Esophagus muscularis mucosa (tissue), 4 donors: ENCODE results near the gene REPS2. TPM values are rescaled to one million over a fixed set of nuclear protein-coding genes. Genes with fewer than 3 reads are reported as not detected.
A peak's percentile ranks its signal among the peaks of the same experiment; 100 is the strongest.

Source experiments
- DNase-seq: peaks from one replicate; pipeline ENCODE4 v3.0.0-alpha.2; 2017; ENCODE audit errors: extremely low spot score
- H3K27ac ChIP-seq, 4 donors: fragments of 200-600 bp; sonication (generic); replicated peaks in 1 of 4; 1 replicate in 3 of 4; 2 replicates in 1 of 4; pipeline ENCODE4 v1.5.1; 2016 to 2019; ENCODE audit warnings: mild to moderate bottlenecking in 1 of 4
- H3K27me3 ChIP-seq, 4 donors: fragments of 200-600 bp; sonication (generic); one replicate each; pipeline versions ENCODE4 v1.5.1 to v1.6.0; 2016 to 2019
- H3K36me3 ChIP-seq, 4 donors: fragments of 200-600 bp; sonication (generic); one replicate each; pipeline ENCODE4 v1.5.1; 2016 to 2019
- H3K4me1 ChIP-seq, 4 donors: fragments of 200-600 bp; sonication (generic); one replicate each; pipeline ENCODE4 v1.5.1; 2016 to 2019
- H3K4me3 ChIP-seq, 4 donors: fragments of 200-600 bp; sonication (generic); 1 replicate in 2 of 4; 2 replicates in 2 of 4; pipeline ENCODE4 v1.5.1; 2016 to 2019; ENCODE audit warnings: mild to moderate bottlenecking in 4 of 4, moderate library complexity in 1 of 4
- H3K9me3 ChIP-seq, 4 donors: fragments of 200-600 bp; sonication (generic); 1 replicate in 3 of 4; 2 replicates in 1 of 4; pipeline ENCODE4 v1.5.1; 2016 to 2019
- CTCF ChIP-seq, 3 experiments: fragments of 200-600 bp in 2 of 3; fragments of 450-650 bp in 1 of 3; sonication (generic) in 2 of 3; IDR thresholded peaks; one replicate each; pipeline ENCODE4 v1.5.1; 2017 to 2019; ENCODE audit warnings: antibody characterized with exemption in 3 of 3, mild to moderate bottlenecking in 2 of 3, moderate library complexity in 1 of 3
- EP300 ChIP-seq: sonication (generic); formaldehyde crosslinking; IDR thresholded peaks from one replicate; pipeline ENCODE4 v1.6.1; 2017; ENCODE audit warnings: antibody characterized with exemption
- POLR2A ChIP-seq: fragments of 450-650 bp; IDR thresholded peaks from one replicate; pipeline ENCODE4 v1.6.1; 2017; ENCODE audit warnings: antibody characterized with exemption, moderate library complexity, mild to moderate bottlenecking, low read depth
- POLR2AphosphoS5 ChIP-seq, 2 donors: sonication (generic); formaldehyde crosslinking; IDR thresholded peaks; one replicate each; pipeline ENCODE4 v1.6.1; 2017; ENCODE audit warnings: antibody characterized with exemption in 2 of 2
- WGBS: methylation state at CpG from one replicate; pipeline ENCODE4 v1.1.5; 2018; 5-methylcytosine and 5-hydroxymethylcytosine counted together
- intact Hi-C: fragments of 100-400 bp; cut with DNase I; formaldehyde crosslinking; loops from one replicate; pipeline ENCODE4 v1.15.1; 2023
- total RNA-seq, 4 donors: library from RNA; depleted of rRNA; stranded (reverse); fragments of >200 nt; gene quantifications; one replicate each; pipeline versions ENCODE4 v1.1.0 to v1.2.1, GENCODE V29; 2016

Gene REPS2
- total RNA-seq, 4 donors from 2014 or later, result 26.4 to 49.0 (median 33.2) TPM

GRCh38 chrX:17028356-17028755 lies 81.9 kb downstream of the REPS2 start:
- H3K27ac ChIP-seq, result peak overlapping the region; percentile 21 to 75 (median 68)
- intact Hi-C loops, result no loop called here

DNA sequence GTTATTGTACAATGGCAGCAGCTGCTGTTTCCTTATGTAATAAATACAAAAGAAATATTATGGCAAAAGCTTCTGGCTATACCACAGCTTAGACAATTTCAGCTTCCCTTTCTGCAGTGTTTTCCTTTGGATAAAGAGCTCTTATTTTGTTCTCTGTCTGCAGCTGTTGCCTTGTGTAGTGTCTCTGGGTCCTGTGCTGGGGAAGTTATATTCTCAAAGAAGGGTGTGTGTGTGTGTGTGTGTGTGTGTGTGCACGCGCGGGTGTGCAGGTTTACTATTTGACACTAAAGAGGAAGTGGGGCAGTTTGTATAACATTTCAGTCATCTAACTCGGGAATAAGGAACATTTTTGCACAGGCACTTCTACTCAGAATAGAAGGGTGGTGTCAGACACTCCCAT lies 83.6 kb downstream of the REPS2 start:
- no peak overlapping the region for H3K4me3 ChIP-seq
- no peak for TF ChIP-seq POLR2AphosphoS5 (IDR thresholded peaks at IDR 0.05)
- WGBS, result 60% methylated on average over 4 of the region's 4 CpGs
- no peaks in the 10 kb centered on the region for H3K9me3 ChIP-seq
- intact Hi-C loops, result no loop called here
- DNase-seq, result no peak
- peak overlapping the region in 3 of 4 donors; percentile 72 to 76 (median 75) for H3K27ac ChIP-seq
- H3K4me1 ChIP-seq, result peaks cover 0 to 71% (median 39%) of the 10 kb centered on the region in 4 donors
- H3K36me3 ChIP-seq, result no peaks in the 10 kb centered on the region
- H3K27me3 ChIP-seq, result peaks cover 0 to 4% (median 0%) of the 10 kb centered on the region in 4 donors

More at GRCh38 chrX:17028356-17028755, 81.9 kb downstream of the REPS2 start:
- no peak for DNase-seq
- Histone ChIP-seq H3K27me3 (peaks cover 0 to 4% (median 0%) of the 10 kb centered on the region in 4 donors), H3K4me3 (no peak overlapping the region), H3K9me3 (no peaks in the 10 kb centered on the region), H3K36me3 (no peaks in the 10 kb centered on the region), H3K4me1 (peaks cover 0 to 64% (median 38%) of the 10 kb centered on the region in 4 donors)
- no peak for TF ChIP-seq POLR2AphosphoS5 (IDR thresholded peaks at IDR 0.05)
- TF ChIP-seq EP300, result no peak
- TF ChIP-seq POLR2A, result no peak
- TF ChIP-seq CTCF (IDR thresholded peaks at IDR 0.05), result no peak

DNA sequence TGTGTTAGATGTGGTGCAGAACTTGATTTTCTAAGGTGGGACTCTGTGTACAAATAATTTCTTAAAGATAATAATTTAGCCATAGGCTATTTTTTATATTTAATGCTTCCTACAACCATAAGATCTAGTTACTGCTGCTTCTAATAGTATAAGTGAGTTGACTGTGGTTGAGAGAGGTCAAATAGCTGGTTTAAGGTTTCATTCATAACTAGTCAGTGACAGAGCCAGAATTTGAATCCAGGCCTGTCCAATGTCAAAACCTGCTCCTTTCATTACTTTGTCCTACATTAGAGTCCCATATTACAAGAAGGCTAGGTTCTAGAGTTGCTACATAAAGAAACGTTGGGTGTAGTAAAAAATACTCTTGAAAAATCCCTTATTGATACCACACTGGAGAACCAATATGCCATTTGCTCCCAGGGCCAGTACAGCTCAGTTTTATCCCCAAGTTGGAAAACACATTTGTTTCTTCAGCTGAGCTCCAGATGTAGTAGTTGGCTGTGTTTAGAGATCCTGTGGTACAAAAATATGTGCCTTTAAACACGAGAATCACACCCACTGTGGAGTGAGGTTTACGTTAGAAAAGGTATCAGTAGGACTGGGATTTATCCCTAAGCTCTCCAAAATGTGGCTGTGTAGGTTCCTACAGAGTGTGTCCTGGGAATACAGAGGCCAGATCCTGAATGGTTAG lies 84.3 kb downstream of the REPS2 start:
- DNase-seq, result no peak
- Histone ChIP-seq H3K27ac (peak overlapping the region; percentile 72 to 76 (median 76)), H3K4me3 (no peak overlapping the region), H3K36me3 (no peaks in the 10 kb centered on the region), H3K4me1 (peaks cover 0 to 71% (median 39%) of the 10 kb centered on the region in 4 donors), H3K27me3 (peaks cover 0 to 4% (median 0%) of the 10 kb centered on the region in 4 donors), H3K9me3 (no peaks in the 10 kb centered on the region)
- intact Hi-C loops, result no loop called here
- 34% methylated on average over 3 of the region's 3 CpGs for WGBS
- TF ChIP-seq POLR2AphosphoS5 (IDR thresholded peaks at IDR 0.05) (no peak), POLR2A (no peak), CTCF (IDR thresholded peaks at IDR 0.05) (no peak)

- no peak for TF ChIP-seq CTCF (IDR thresholded peaks at IDR 0.05)
- no peak for TF ChIP-seq EP300
- TF ChIP-seq POLR2A, result no peak
- no peak for TF ChIP-seq POLR2AphosphoS5 (IDR thresholded peaks at IDR 0.05)
- DNase-seq, result no peak
- Histone ChIP-seq H3K9me3 (no peaks in the 10 kb centered on the region), H3K27me3 (peaks cover 0 to 4% (median 0%) of the 10 kb centered on the region in 4 donors), H3K4me3 (no peak overlapping the region), H3K36me3 (no peaks in the 10 kb centered on the region), H3K27ac (peak overlapping the region; percentile 72 to 76 (median 76)), H3K4me1 (peaks cover 0 to 74% (median 39%) of the 10 kb centered on the region in 4 donors)
- intact Hi-C loops, result no loop called here
Observed at GRCh38 chrX:17031827-17032226, 85.4 kb downstream of the REPS2 start.

DNA sequence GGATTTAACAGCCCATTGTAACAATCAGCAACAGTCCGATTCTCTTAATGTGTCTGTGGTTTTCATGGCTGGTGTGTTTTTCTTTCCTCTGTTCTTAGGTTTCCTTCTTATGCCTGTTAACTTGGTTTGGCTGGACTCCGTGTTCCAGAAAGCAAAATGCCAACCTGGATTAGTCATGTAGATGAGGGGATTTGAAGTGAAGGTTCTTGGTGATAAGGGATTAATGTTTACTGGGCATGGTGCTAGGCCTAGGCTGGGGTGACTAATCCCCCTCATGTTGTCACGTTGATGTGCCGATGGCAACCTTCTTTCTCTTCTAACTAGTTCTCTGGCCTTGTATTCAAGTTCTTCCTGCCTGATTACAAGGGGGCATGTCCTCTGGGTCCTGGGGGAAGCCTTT lies 85.9 kb downstream of the REPS2 start:
- no peak for DNase-seq
- H3K27me3 ChIP-seq, result peaks cover 0 to 7% (median 0%) of the 10 kb centered on the region in 4 donors
- H3K36me3 ChIP-seq, result no peaks in the 10 kb centered on the region
- intact Hi-C loops, result no loop called here
- H3K27ac ChIP-seq, result peak overlapping the region; percentile 72 to 76 (median 76)
- WGBS, result 67% methylated on average over 4 of the region's 4 CpGs
- H3K4me3 ChIP-seq, result no peak overlapping the region
- TF ChIP-seq POLR2AphosphoS5 (IDR thresholded peaks at IDR 0.05), result peak in 1 of 2 donors; percentile 71
- no peak for TF ChIP-seq CTCF (IDR thresholded peaks at IDR 0.05)
- H3K4me1 ChIP-seq, result peaks cover 0 to 74% (median 42%) of the 10 kb centered on the region in 4 donors
- no peaks in the 10 kb centered on the region for H3K9me3 ChIP-seq
